T-helper 1 cell treated with Interleukin-12 subunit alpha and Interleukin-12 subunit beta and Interleukin-4 antibody, amounts not matched to agents 30 μg/mL and 1 μg/mL, for 36 hours (primary cell): Measurements from ENCODE around the gene TFAP2A.

Experiments used
- H3K27ac Mint-ChIP-seq: one replicate; pipeline ENCODE4 v1.8.0; 2021; ENCODE audit warnings: mild to moderate bottlenecking, mixed read lengths
- H3K27me3 Mint-ChIP-seq: one replicate; pipeline ENCODE4 v1.8.0; 2021; ENCODE audit warnings: low read depth, mixed read lengths
- H3K36me3 Mint-ChIP-seq: one replicate; pipeline ENCODE4 v1.8.0; 2021; ENCODE audit warnings: low read depth, mixed read lengths
- H3K4me1 Mint-ChIP-seq: one replicate; pipeline ENCODE4 v1.8.0; 2021; ENCODE audit warnings: low read depth, mixed read lengths
- H3K4me3 Mint-ChIP-seq: one replicate; pipeline ENCODE4 v1.8.0; 2021; ENCODE audit warnings: mild to moderate bottlenecking, moderate library complexity, mixed read lengths
- H3K9me3 Mint-ChIP-seq: one replicate; pipeline ENCODE4 v1.8.0; 2021; ENCODE audit warnings: mixed read lengths

TFAP2A gene

GRCh38 chr6:10420546-10421157 lies 5.8 kb upstream of the TFAP2A start:
- Mint-ChIP-seq H3K27ac (no peak overlapping the region), H3K36me3 (peaks cover 6% of the 10 kb centered on the region), H3K4me1 (peaks cover 2% of the 10 kb centered on the region), H3K4me3 (no peak overlapping the region), H3K9me3 (no peaks in the 10 kb centered on the region), H3K27me3 (peaks cover 96% of the 10 kb centered on the region)

- H3K36me3 Mint-ChIP-seq, result peaks cover 9% of the 10 kb centered on the region
- peaks cover 96% of the 10 kb centered on the region for H3K27me3 Mint-ChIP-seq
- H3K27ac Mint-ChIP-seq, result peak overlapping the region; percentile 69
- no peaks in the 10 kb centered on the region for H3K9me3 Mint-ChIP-seq
- peaks cover 7% of the 10 kb centered on the region for H3K4me1 Mint-ChIP-seq
- no peak overlapping the region for H3K4me3 Mint-ChIP-seq
These were observed 5.1 kb upstream of the TFAP2A start for GRCh38 chr6:10419749-10420545.

GRCh38 chr6:10418862-10419748 lies 4.2 kb upstream of the TFAP2A start:
- H3K27me3 Mint-ChIP-seq, result peaks cover 96% of the 10 kb centered on the region
- peaks cover 11% of the 10 kb centered on the region for H3K36me3 Mint-ChIP-seq
- H3K4me1 Mint-ChIP-seq, result peaks cover 7% of the 10 kb centered on the region
- no peak overlapping the region for H3K27ac Mint-ChIP-seq
- no peak overlapping the region for H3K4me3 Mint-ChIP-seq
- no peaks in the 10 kb centered on the region for H3K9me3 Mint-ChIP-seq

- H3K9me3 Mint-ChIP-seq, result no peaks in the 10 kb centered on the region
- peaks cover 96% of the 10 kb centered on the region for H3K27me3 Mint-ChIP-seq
- no peak overlapping the region for H3K4me3 Mint-ChIP-seq
- H3K36me3 Mint-ChIP-seq, result peaks cover 11% of the 10 kb centered on the region
- H3K4me1 Mint-ChIP-seq, result peaks cover 12% of the 10 kb centered on the region
- H3K27ac Mint-ChIP-seq, result no peak overlapping the region
These were observed 3.5 kb upstream of the TFAP2A start for GRCh38 chr6:10418361-10418861.

GRCh38 chr6:10417681-10418104 lies 2.8 kb upstream of the TFAP2A start:
- Mint-ChIP-seq H3K4me1 (peaks cover 17% of the 10 kb centered on the region), H3K36me3 (peaks cover 15% of the 10 kb centered on the region), H3K27me3 (peaks cover 95% of the 10 kb centered on the region), H3K9me3 (no peaks in the 10 kb centered on the region), H3K4me3 (no peak overlapping the region), H3K27ac (peak overlapping the region; percentile 59)

GRCh38 chr6:10416863-10417641 lies 2.2 kb upstream of the TFAP2A start:
- Mint-ChIP-seq H3K9me3 (no peaks in the 10 kb centered on the region), H3K27me3 (peaks cover 92% of the 10 kb centered on the region), H3K4me3 (no peak overlapping the region)

GRCh38 chr6:10416516-10416862 lies 1.6 kb upstream of the TFAP2A start:
- H3K27ac Mint-ChIP-seq, result no peak overlapping the region
- peaks cover 92% of the 10 kb centered on the region for H3K27me3 Mint-ChIP-seq
- H3K4me3 Mint-ChIP-seq, result no peak overlapping the region
- H3K4me1 Mint-ChIP-seq, result peaks cover 24% of the 10 kb centered on the region
- H3K36me3 Mint-ChIP-seq, result peaks cover 21% of the 10 kb centered on the region
- no peaks in the 10 kb centered on the region for H3K9me3 Mint-ChIP-seq

More at GRCh38 chr6:10416863-10417641, 2.2 kb upstream of the TFAP2A start:
- H3K27ac Mint-ChIP-seq, result no peak overlapping the region
- peaks cover 16% of the 10 kb centered on the region for H3K36me3 Mint-ChIP-seq
- H3K4me1 Mint-ChIP-seq, result peaks cover 18% of the 10 kb centered on the region

- peaks cover 92% of the 10 kb centered on the region for H3K27me3 Mint-ChIP-seq
- H3K27ac Mint-ChIP-seq, result peak overlapping the region; percentile 79
- peaks cover 21% of the 10 kb centered on the region for H3K36me3 Mint-ChIP-seq
- peaks cover 28% of the 10 kb centered on the region for H3K4me1 Mint-ChIP-seq
- peaks cover 3% of the 10 kb centered on the region for H3K9me3 Mint-ChIP-seq
- peak overlapping the region; percentile 12 for H3K4me3 Mint-ChIP-seq
These were observed 975 bp upstream of the TFAP2A start for GRCh38 chr6:10415617-10416480.

- Mint-ChIP-seq H3K4me1 (peaks cover 32% of the 10 kb centered on the region), H3K9me3 (peaks cover 18% of the 10 kb centered on the region), H3K27ac (peak overlapping the region; percentile 77), H3K27me3 (peaks cover 93% of the 10 kb centered on the region), H3K4me3 (peak overlapping the region; percentile 85), H3K36me3 (peaks cover 27% of the 10 kb centered on the region)
These were observed 780 bp downstream of the TFAP2A start for GRCh38 chr6:10413850-10414738.

GRCh38 chr6:10413262-10413849 lies 1.5 kb downstream of the TFAP2A start:
- Mint-ChIP-seq H3K4me1 (peaks cover 32% of the 10 kb centered on the region), H3K36me3 (peaks cover 27% of the 10 kb centered on the region), H3K27me3 (peaks cover 94% of the 10 kb centered on the region), H3K4me3 (peak overlapping the region; percentile 85), H3K9me3 (peaks cover 18% of the 10 kb centered on the region), H3K27ac (peak overlapping the region; percentile 77)

- peaks cover 18% of the 10 kb centered on the region for H3K9me3 Mint-ChIP-seq
- H3K36me3 Mint-ChIP-seq, result peaks cover 24% of the 10 kb centered on the region
- H3K27ac Mint-ChIP-seq, result peak overlapping the region; percentile 45
- peak overlapping the region; percentile 95 for H3K4me3 Mint-ChIP-seq
- peaks cover 32% of the 10 kb centered on the region for H3K4me1 Mint-ChIP-seq
- peaks cover 94% of the 10 kb centered on the region for H3K27me3 Mint-ChIP-seq
These were observed 2.2 kb downstream of the TFAP2A start for GRCh38 chr6:10412461-10413261.
